Esophagus muscularis mucosa (tissue), 4 donors: ENCODE measurements around the gene PTTG1IP.

Source experiments
- CTCF ChIP-seq, 3 experiments: fragments of 200-600 bp in 2 of 3; fragments of 450-650 bp in 1 of 3; sonication (generic) in 2 of 3; IDR thresholded peaks; one replicate each; pipeline ENCODE4 v1.5.1; 2017 to 2019; ENCODE audit warnings: antibody characterized with exemption in 3 of 3, mild to moderate bottlenecking in 2 of 3, moderate library complexity in 1 of 3
- EP300 ChIP-seq: sonication (generic); formaldehyde crosslinking; IDR thresholded peaks from one replicate; pipeline ENCODE4 v1.6.1; 2017; ENCODE audit warnings: antibody characterized with exemption
- POLR2A ChIP-seq: fragments of 450-650 bp; IDR thresholded peaks from one replicate; pipeline ENCODE4 v1.6.1; 2017; ENCODE audit warnings: antibody characterized with exemption, moderate library complexity, mild to moderate bottlenecking, low read depth
- POLR2AphosphoS5 ChIP-seq, 2 donors: sonication (generic); formaldehyde crosslinking; IDR thresholded peaks; one replicate each; pipeline ENCODE4 v1.6.1; 2017; ENCODE audit warnings: antibody characterized with exemption in 2 of 2

GRCh38 chr21:44801468-44802395 is 71.8 kb downstream of the PTTG1IP start, which contains the start of gene UBE2G2:
- TF ChIP-seq POLR2AphosphoS5 (IDR thresholded peaks at IDR 0.05), result peak; percentile 90
- no peak for TF ChIP-seq CTCF (IDR thresholded peaks at IDR 0.05)
- TF ChIP-seq POLR2A, result peak; percentile 66
- no peak for TF ChIP-seq EP300
